KOPT-K1 (cell line): ENCODE data around the gene CEP162.
"Not testable (repeated sequence)": the region's sequence is repeated elsewhere in the genome, so short reads cannot be mapped to it uniquely, and the experiment has no call there.

ENCODE experiments used
- H3K27ac ChIP-seq: fragments of 200-600 bp; sonication (generic); 2 replicates; pipeline ENCODE4 v1.5.1; 2016; ENCODE audit warnings: antibody characterized with exemption, mild to moderate bottlenecking, low read depth, low read length; ENCODE audit not compliant: poor library complexity, severe bottlenecking
- H3K36me3 ChIP-seq: fragments of 200-600 bp; sonication (generic); 2 replicates; pipeline ENCODE4 v1.5.1; 2017; ENCODE audit warnings: antibody characterized with exemption, mild to moderate bottlenecking, low read length, moderate library complexity; ENCODE audit not compliant: insufficient read depth
- H3K9me3 ChIP-seq: fragments of 200-600 bp; sonication (generic); 2 replicates; pipeline ENCODE4 v1.5.1; 2017; ENCODE audit warnings: antibody characterized with exemption, low read length, mild to moderate bottlenecking; ENCODE audit not compliant: insufficient read depth, poor library complexity, severe bottlenecking

CEP162 gene

DNA sequence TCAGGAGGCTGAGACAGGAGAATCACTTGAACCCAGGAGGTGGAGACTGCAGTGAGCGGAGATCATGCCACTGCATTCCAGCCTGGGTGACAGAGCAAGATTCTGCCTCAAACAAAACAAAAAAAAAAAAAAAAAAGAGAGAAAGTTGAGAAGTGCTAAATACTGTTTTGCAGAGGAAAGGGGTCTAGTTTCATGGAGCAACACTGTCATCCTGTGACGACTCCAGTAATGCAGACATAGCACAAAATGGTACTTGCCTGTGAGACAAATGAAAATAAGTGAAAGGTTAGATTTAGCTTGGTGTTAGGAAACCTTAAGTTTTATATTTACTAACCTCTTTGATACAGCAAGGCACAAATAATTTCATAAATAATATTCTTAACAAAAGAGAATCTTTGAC lies 29.7 kb downstream of the CEP162 start:
- no peaks in the 10 kb centered on the region for H3K9me3 ChIP-seq
- H3K36me3 ChIP-seq: peaks cover 48% of the 10 kb centered on the region
- H3K27ac ChIP-seq: no peak overlapping the region

DNA sequence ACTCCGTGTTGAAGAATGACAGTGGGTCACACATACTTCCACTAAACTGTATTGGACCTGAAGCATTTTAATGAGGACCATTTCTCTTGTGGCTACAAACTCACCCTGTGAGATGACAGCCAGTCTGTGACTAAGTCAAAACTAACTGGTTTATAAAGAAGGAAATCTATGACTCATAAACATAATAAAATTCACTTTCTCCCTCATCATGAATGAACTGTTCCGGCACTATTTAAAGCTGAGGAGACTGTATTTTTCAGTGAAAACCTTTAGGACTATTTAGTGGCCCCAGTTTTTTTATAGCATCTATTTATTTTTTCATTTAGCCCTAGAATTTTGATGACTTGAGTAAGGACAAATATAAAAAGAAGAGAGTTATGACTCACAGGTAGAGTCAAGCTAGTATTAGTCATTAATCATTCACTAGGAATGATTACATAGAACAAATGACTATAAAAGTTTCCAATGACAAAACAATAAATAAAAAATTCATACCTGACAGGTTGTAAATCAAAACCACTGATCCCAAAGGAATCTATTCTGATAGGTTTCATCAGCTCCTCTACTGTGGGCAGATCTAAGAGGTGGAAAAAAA lies 34.2 kb downstream of the CEP162 start:
- H3K36me3 ChIP-seq: peaks cover 59% of the 10 kb centered on the region
- no peak overlapping the region for H3K27ac ChIP-seq
- H3K9me3 ChIP-seq: no peaks in the 10 kb centered on the region

DNA sequence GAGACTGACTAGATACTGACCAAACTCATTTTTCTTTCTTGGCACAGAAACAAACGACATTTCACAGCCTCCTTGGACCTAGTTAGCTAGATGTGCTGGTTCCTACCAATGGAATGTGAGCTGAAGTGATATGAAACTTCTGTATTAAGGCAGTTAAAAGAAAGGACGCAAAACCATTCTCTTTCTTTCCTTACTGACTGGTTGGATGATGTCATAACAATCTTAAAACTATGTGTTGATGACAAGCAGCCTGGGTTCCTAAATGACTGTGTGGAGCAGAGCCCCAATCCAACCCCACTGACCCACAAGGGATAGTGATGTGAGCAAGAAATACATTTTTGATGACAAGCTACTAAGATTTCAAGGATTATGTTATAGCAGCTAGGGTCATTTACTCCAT lies 35.6 kb downstream of the CEP162 start:
- Histone ChIP-seq H3K36me3 (peaks cover 48% of the 10 kb centered on the region), H3K27ac (no peak overlapping the region), H3K9me3 (no peaks in the 10 kb centered on the region)

DNA sequence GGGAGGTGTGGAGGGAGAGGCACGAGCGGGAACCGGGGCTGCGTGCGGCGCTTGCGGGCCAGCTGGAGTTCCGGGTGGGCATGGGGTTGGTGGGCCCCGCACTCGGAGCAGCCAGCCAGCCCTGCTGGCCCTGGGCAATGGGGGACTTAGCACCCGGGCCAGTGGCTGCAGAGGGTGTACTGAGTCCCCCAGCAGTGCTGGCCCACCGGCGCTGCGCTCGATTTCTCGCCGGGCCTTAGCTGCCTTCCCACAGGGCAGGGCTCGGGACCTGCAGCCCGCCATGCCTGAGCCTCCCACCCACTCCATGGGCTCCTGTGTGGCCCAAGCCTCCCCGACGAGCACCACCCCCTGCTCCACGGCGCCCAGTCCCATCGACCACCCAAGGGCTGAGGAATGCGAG lies 38.1 kb downstream of the CEP162 start:
- peaks cover 40% of the 10 kb centered on the region for H3K36me3 ChIP-seq
- H3K9me3 ChIP-seq, H3K27ac ChIP-seq: not testable (repeated sequence)

DNA sequence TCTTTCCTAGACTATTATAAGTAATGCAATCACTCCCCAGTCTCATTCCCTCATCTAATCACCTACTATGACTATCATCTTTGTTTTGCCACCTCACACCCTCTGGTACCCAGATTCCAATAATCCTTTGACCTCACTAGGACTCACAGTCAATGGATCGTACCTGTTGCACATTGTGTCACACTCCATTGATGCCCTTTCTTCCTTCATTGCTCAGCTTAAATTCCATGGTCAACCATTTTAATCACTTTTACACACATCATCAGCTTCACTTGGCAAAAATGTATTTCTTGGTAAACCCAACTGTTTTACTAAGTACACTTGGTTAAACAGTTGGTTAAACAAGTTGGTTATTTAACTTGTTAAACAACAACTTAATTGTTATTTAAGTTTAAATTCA lies 44.0 kb downstream of the CEP162 start:
- Histone ChIP-seq H3K27ac (no peak overlapping the region), H3K9me3 (no peaks in the 10 kb centered on the region), H3K36me3 (peaks cover 23% of the 10 kb centered on the region)

DNA sequence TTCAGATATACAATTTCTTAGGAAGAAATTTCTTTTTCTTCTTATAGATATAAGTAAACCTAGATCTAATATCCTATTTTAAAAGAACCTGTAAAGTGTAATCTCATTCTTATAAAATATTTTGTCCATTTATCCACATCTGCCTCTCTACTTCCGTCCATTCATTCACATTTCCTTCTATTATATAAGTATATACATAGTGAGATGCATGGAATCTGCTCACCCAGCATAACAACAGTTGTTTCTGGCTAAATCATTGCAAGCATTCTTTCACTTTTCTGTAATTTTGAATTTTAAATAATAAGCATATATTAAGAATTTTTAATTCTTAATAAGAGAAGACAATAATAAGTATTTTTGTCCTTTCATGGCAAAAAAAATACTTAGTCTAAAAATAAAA lies 45.4 kb downstream of the CEP162 start:
- peaks cover 23% of the 10 kb centered on the region for H3K36me3 ChIP-seq
- H3K9me3 ChIP-seq: no peaks in the 10 kb centered on the region
- H3K27ac ChIP-seq: no peak overlapping the region

DNA sequence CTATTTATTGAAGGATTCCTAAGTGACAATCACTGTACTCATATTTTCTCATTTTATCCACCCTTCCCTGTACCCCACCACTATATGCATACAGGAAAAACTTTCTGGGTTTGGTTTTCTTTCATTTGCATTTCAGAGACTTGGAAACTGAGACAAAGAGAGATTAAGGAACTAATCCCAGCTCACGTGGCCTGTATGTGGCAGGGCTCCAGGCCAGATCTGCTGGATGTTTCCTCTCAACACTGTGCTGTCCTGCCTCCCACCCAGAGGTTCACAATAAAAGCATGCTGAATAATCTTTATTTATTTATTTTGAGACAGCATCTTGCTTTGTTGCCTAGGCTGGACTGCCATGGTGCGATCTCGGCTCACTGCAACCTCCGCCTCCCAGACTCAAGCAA lies 50.2 kb downstream of the CEP162 start:
- Histone ChIP-seq H3K27ac (no peak overlapping the region), H3K36me3 (peaks cover under 1% of the 10 kb centered on the region; the same call in 1 of the 2 replicates), H3K9me3 (no peaks in the 10 kb centered on the region)

DNA sequence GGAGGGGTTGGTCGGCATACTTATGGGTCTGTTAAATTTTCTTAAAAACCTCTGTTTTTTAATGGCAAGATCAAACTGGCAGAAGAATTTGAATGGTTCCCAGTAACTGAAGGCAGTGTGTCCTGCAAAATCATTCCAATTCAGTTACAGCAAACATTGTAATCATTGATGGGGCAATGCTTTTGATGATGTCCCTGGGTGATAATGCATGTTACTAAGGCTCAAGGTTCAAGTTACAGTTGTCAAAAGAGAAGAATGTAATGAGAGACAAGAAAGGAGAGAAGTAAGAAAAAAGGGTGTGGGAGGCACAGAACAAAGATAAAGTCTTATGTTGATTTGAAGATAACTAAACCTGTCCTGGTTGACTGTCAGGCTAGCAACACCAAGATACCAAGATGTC lies 54.9 kb downstream of the CEP162 start:
- H3K27ac ChIP-seq: no peak overlapping the region
- no peaks in the 10 kb centered on the region for H3K9me3 ChIP-seq
- peaks cover 19% of the 10 kb centered on the region for H3K36me3 ChIP-seq

DNA sequence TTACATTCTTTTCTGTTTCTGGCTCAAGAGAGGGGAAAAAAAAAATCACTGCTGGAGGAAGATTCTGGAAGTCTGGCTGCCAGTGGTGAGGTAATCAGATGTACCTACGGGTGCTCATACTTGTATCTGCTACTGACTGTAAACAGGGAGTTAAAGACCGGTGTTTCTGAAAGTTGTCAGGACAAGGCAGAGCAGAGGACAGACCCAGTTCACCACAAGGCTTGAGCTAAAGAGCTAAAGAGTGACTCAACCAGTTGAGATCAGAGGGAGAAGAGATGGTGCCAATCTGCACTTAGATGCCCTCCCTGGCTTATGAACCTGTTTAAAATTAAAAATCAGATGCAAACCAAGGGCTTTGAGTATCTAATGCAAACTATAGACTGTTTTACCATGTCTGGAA lies 55.4 kb downstream of the CEP162 start:
- Histone ChIP-seq H3K36me3 (peaks cover 22% of the 10 kb centered on the region), H3K27ac (no peak overlapping the region), H3K9me3 (no peaks in the 10 kb centered on the region)

DNA sequence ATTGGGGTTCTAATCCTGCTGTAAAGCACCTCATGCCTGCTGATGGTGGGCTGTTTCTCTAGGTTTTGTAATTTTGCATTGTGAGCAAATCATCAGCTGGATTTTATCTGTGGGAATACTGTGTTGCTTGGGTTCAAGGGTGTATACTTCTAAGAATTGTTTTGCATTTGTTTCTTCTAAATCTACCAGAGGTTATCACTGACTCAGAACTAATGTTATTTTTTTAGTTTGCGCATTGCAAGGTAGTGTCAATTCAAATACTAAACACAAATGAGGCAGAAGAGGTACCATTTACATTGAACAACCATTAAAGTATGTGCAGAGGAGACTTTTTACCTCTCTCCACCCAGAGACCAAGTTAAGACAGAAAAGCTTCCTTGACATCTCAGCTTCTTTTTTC lies 60.0 kb downstream of the CEP162 start:
- H3K27ac ChIP-seq: no peak overlapping the region
- peaks cover 22% of the 10 kb centered on the region for H3K36me3 ChIP-seq
- no peaks in the 10 kb centered on the region for H3K9me3 ChIP-seq

DNA sequence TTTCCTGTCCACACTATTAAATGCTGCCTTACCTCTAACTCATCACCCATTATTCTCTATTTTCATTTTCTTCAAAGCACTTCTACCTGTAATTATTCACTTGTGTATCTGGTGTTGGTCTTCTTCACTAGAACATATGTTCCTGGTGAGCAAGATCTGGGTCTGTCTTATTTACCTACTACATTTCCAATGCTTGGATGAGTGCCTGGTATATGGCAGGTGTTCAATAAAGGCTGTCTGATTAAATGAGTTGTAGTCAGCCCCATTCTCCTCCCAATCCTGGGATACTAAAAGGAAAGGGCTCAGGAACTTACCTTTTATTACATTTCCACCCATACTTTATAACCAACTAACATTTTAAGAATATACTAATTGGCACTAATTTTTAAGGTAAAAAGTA lies 61.0 kb downstream of the CEP162 start:
- H3K36me3 ChIP-seq: peaks cover 15% of the 10 kb centered on the region
- no peaks in the 10 kb centered on the region for H3K9me3 ChIP-seq
- H3K27ac ChIP-seq: no peak overlapping the region

DNA sequence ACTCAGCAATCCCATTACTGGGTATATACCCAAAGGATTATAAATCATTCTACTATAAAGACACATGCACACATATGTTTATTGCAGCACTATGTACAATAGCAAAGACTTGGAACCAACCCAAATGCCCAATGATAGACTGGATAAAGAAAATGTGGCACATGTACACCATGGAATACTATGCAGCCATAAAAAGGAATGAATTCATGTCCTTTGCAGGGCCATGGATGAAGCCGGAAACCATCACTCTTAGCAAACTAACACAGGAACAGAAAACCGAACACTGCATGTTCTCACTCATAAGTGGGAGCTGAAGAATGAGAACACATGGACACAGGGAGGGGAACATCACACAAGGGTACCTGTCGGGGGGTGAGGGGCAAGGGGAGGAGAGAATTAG lies 63.1 kb downstream of the CEP162 start:
- peaks cover 20% of the 10 kb centered on the region; the same call in 1 of the 2 replicates for H3K36me3 ChIP-seq
- H3K9me3 ChIP-seq, H3K27ac ChIP-seq: not testable (repeated sequence)

DNA sequence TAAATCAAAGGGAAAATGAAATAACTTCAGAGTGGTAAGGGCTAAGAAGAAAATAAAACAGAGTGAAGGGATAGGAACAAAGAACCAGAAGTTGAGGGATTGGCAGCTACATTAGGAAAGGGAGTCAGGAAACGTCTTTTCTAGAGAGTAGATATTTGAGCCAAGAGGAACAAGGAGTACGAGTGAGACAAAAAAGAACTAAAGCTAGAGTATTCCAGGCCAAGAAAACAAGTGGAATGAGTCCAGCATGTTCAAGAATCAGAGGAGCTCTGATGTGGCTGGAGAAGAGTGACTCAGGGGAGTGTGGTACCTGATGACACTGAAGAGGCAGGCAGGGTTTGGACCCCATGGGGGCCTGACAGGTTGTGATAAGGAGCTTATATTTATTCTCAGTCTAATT lies 66.3 kb downstream of the CEP162 start:
- Histone ChIP-seq H3K36me3 (peaks cover 18% of the 10 kb centered on the region), H3K27ac (no peak overlapping the region), H3K9me3 (no peaks in the 10 kb centered on the region)

DNA sequence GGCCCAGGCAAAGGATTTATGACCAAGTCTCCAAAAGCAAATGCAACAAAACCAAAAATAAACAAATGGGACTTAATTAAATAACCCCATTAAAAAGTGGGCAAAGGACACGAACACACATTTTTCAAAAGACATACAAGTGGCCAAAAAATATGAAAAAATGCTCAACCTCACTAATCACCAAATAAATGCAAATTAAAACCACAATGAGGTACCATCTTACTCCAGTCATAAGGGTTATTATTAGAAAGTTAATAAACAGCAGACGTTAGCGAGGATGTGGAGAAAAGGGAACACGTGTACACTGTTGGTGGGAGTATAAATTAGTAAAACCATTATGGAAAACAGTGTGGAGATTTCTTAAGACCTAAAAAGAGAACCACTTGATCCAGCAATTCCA lies 71.1 kb downstream of the CEP162 start:
- Histone ChIP-seq H3K27ac (no peak overlapping the region), H3K36me3 (peaks cover 51% of the 10 kb centered on the region), H3K9me3 (no peaks in the 10 kb centered on the region)

DNA sequence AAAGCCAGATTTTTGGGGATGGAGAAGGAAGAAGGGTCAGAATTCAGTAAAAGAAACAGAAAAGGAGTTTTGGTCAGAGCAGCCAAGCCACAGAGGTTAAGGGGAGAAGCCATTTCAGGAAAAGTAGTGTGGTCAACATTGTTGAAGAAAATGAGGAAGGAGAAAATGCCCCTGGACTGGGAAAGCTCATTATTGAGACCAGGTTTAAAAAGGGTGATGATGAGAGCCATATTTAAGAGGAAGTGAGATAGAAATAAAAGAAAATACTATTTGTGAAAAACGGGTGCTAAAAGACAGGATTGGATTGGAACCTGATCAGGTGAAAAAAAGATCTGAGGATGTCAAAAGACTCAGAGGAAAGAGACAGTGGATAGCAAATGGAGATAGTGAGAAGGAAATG lies 75.8 kb downstream of the CEP162 start:
- Histone ChIP-seq H3K9me3 (no peaks in the 10 kb centered on the region), H3K36me3 (peaks cover 37% of the 10 kb centered on the region), H3K27ac (no peak overlapping the region)

DNA sequence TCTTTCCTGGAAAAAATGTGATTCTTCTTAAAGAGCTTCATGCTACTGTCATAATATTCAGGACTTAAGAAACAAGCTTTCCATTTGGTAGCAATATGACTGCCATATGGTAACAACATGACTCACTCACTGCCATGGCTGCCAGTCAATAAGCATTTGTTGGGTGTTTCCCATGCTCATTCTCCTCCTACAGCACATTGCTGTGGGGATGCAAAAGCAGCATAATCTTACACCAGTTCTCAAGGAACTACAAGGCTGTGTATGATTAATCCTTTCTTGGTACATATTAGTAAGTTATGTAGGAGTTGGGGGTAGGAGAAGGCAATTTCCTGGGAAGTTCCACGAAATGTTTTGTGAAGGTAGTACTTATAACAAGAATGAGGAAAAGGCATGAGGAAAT lies 76.7 kb downstream of the CEP162 start:
- H3K9me3 ChIP-seq: no peaks in the 10 kb centered on the region
- no peak overlapping the region for H3K27ac ChIP-seq

More for the DNA sequence above, 76.7 kb downstream of the CEP162 start:
- peaks cover 29% of the 10 kb centered on the region for H3K36me3 ChIP-seq
